NOMO-1 (cell line): ENCODE results near the gene SLC7A1.
A peak's percentile ranks its signal among the peaks of the same experiment; 100 is the strongest.
"Not testable (repeated sequence)": the region's sequence is repeated elsewhere in the genome, so short reads cannot be mapped to it uniquely, and the experiment has no call there.

Source experiments
- DNase-seq, 2 experiments: peaks; one replicate each; lab custom pipeline; 2025; ENCODE audit not compliant: unreplicated experiment in 2 of 2; lab: John Stamatoyannopoulos, UW

Gene SLC7A1

GRCh38 chr13:29595380-29596063 lies at the start of gene SLC7A1:
Gene SLC7A1 (minus strand): TSS chr13:29595688. CDS start chr13:29536188, 59,500 bp downstream.
- peak; percentile 91 to 96 for DNase-seq

GRCh38 chr13:29640665-29641064 lies 45.2 kb upstream of the SLC7A1 start:
- no peak for DNase-seq

GRCh38 chr13:29636831-29637230 lies 41.3 kb upstream of the SLC7A1 start:
- not testable (repeated sequence) for DNase-seq

GRCh38 chr13:29624997-29625396 lies 29.5 kb upstream of the SLC7A1 start:
- DNase-seq = no peak

- DNase-seq = no peak
Measured at GRCh38 chr13:29621841-29622240, 26.4 kb upstream of the SLC7A1 start.

GRCh38 chr13:29621051-29621800 lies 25.7 kb upstream of the SLC7A1 start:
- peak; percentile 13 to 53 for DNase-seq

GRCh38 chr13:29619995-29620394 lies 24.5 kb upstream of the SLC7A1 start:
- no peak for DNase-seq

GRCh38 chr13:29613101-29613500 lies 17.6 kb upstream of the SLC7A1 start:
- no peak for DNase-seq

GRCh38 chr13:29607465-29607864 lies 12.0 kb upstream of the SLC7A1 start:
- DNase-seq = no peak

GRCh38 chr13:29605860-29606526 lies 10.5 kb upstream of the SLC7A1 start:
- no peak for DNase-seq

- no peak for DNase-seq
Measured at GRCh38 chr13:29598321-29598720, 2.8 kb upstream of the SLC7A1 start.

GRCh38 chr13:29597706-29598105 lies 2.2 kb upstream of the SLC7A1 start:
- DNase-seq = no peak

GRCh38 chr13:29597246-29597645 lies 1.8 kb upstream of the SLC7A1 start:
- DNase-seq = no peak

- no peak for DNase-seq
Measured at GRCh38 chr13:29596064-29596418, 553 bp upstream of the SLC7A1 start.

- DNase-seq = peak; percentile 43 to 60
Measured at GRCh38 chr13:29594710-29595379, 643 bp downstream of the SLC7A1 start.

GRCh38 chr13:29594303-29594709 lies 1.2 kb downstream of the SLC7A1 start:
- peak; percentile 53 to 63 for DNase-seq

GRCh38 chr13:29593605-29594297 lies 1.7 kb downstream of the SLC7A1 start:
- no peak for DNase-seq

GRCh38 chr13:29591310-29591709 lies 4.2 kb downstream of the SLC7A1 start:
- DNase-seq = no peak

GRCh38 chr13:29589967-29590366 lies 5.5 kb downstream of the SLC7A1 start:
- no peak for DNase-seq

GRCh38 chr13:29589234-29589633 lies 6.3 kb downstream of the SLC7A1 start:
- no peak for DNase-seq

GRCh38 chr13:29587645-29588044 lies 7.8 kb downstream of the SLC7A1 start:
- no peak for DNase-seq
